Measurements from ENCODE around the gene GIN1.

GRCh38 chr5:103133231-103133630 lies 13.3 kb upstream of the GIN1 start:
- no peak for TF ChIP-seq CTCF (conservative IDR thresholded peaks at IDR 0.05; ENCODE audit: low read depth, low read length)
- TF ChIP-seq POLR2A (IDR thresholded peaks at IDR 0.05; ENCODE audit: low read depth, low read length): no peak
- no peak for TF ChIP-seq RAD21 (IDR thresholded peaks at IDR 0.05; ENCODE audit: low read length)
- no peak for TF ChIP-seq CEBPB (IDR thresholded peaks at IDR 0.05; ENCODE audit: low read depth, low read length)
- TF ChIP-seq MXI1 (IDR thresholded peaks at IDR 0.05; ENCODE audit: borderline replicate concordance, low read depth, low read length): no peak
- TF ChIP-seq NFE2L2 (IDR thresholded peaks at IDR 0.05; ENCODE audit: low read depth, low read length): no peak
- TF ChIP-seq MAZ (IDR thresholded peaks at IDR 0.05; ENCODE audit: borderline replicate concordance, low read depth, low read length): no peak

Measured in IMR-90 (cell line).